Effector CD4-positive, alpha-beta T cell (primary cell): ENCODE data around the gene OSBPL1A.

Experiments
- DNase-seq: peaks from one replicate; pipeline ENCODE4 v3.0.0-alpha.2; 2020

Gene OSBPL1A

DNA sequence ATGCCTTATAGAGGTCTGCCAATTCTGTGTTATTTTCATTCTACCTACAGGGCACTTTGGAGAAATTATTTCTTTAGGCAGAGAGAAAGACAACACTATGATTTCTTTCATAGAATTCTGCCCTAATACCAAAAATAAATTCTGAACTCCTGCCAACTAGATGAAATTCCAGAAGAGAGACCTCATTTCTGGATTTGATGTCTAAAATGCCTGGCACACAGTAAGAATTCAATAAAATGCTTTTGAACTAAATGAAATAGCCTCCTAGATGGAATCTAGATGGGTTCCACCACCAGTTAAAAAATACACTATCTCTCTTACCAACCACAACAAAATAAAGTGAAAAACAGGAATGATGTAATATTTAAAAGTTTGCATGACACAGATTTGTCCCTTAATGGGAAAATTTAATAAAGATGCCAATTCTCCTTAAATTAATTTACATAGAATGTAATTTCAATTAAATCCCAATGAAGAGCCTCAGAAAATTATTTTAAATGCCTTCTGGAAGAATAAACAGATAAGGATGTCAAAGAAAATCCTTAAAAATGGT lies 75.0 kb downstream of the OSBPL1A start:
- DNase-seq: no peak

DNA sequence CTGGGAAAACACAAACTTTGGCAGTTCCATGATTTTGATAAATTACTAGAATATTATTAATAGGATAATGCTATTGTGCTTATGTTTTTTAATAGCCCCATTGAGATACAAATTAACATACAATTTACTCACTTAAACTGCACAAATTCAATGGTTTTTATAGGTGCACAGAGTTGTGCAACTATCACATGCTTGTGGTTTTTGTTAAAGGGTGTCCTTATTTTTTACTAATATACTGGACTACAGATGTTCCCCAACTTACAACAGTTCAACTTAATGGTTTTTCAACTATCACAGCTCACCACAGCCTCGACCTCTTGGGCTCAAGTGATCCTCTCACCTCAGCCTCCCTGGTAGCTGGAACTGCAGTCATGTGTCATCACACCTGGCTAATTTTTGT lies 76.6 kb downstream of the OSBPL1A start:
- DNase-seq: no peak

DNA sequence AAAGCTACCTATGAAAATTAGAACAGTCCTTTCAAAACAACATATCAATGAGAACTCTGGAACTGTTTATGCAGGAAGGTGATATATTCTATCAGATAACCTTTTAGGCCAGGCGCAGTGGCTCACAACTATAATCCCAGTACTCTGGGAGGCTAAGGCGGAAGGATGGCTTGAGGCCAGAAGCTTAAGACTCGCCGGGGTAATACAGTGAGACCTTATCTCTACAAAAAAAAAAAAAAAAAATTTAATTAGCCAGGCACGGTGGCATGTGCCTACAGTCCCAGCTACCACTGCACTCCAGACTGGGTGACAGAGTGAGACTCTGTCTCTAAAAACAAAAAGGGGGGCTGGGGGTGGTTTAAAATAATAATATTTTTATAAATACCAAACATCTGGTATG lies 77.9 kb downstream of the OSBPL1A start:
- no peak for DNase-seq

DNA sequence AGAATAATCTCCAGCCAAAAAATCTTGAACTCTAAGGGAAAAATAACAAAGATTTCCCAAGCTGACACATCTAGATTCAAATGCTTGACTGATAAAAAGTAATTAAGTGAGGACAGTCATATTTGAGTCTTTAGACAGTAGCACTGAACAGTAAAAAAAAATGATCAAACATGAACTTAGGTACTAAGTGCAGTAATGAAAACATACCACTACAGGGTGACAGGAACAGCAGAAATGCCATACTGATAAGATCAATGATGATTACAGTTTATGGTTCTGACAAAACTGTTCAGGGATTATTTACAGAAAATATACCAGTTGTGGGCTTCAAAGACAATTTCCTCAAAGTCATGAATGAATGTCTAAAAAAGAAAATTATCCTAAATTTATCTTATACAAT lies 80.3 kb downstream of the OSBPL1A start:
- DNase-seq: no peak

DNA sequence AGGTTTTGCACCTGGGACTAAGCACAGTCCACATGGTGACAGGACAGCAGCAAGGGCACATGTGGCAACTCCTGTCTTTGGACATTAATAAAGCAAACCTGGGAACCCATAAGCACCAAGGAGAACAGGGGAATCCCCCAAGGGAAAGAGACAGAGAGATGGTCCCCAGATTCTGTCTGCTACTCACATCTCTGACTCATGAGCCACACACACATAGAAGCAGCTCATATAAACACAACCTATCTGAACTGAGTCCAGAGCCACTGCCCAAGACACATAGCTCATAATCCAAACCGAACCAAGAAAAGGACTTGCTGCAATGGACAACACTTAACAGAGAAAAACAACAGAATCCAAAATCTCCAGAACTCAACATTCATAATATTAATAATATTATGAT lies 82.5 kb downstream of the OSBPL1A start:
- DNase-seq: no peak

DNA sequence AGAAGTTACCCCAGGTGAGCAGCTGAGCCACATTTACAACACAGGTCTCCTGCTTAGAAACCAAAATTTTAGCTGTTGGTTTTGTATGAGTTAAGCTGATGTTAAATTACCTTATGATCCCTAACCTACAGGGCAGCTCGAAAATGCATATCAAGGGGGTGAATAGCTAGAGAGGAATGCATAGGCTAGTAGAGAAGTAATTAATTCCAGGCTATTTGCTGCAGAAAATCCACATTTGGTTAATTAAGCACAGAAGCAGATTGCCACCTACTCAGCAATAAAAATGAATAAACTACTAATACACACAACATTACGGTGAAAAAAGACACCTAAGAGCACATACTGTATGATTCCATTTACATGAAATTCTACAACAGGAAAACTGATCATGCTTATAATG lies 91.4 kb downstream of the OSBPL1A start:
- no peak for DNase-seq

DNA sequence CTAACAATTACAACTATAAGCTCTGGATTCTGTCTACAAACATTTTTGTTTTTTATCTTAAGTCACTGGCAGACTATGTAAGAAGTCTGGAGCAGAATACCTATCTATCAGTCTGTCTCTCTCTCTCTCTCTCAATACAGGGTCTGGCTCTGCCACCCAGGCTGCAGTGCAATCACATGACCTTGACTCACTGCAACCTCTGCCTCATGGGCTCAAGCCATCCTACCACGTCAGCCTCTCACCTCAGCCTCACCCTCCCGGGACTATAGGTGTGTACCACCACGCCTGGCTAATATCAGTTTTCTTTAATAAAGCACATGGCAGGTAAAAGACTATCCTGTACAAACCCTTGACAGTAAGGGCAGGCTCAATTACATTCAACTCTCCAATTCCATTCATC lies 96.9 kb downstream of the OSBPL1A start:
- DNase-seq: no peak

DNA sequence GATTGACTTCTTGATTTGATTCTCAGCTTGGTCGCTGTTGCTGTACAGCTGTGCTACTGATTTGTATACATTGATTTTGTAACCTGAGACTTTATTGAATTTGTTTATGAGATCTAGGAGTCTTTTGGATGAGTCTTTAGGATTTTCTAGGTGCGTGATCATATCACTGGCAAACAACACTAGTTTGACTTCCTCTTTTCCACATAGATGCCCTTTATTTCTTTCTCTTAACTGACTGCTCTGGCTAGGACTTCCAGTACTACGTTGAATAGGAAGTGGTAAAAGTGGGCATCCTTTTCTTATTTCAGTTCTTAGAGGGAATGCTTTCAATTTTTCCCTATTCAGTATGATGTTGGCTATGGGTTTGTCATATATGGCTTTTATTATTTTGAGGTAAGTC lies 101.3 kb downstream of the OSBPL1A start:
- no peak for DNase-seq

DNA sequence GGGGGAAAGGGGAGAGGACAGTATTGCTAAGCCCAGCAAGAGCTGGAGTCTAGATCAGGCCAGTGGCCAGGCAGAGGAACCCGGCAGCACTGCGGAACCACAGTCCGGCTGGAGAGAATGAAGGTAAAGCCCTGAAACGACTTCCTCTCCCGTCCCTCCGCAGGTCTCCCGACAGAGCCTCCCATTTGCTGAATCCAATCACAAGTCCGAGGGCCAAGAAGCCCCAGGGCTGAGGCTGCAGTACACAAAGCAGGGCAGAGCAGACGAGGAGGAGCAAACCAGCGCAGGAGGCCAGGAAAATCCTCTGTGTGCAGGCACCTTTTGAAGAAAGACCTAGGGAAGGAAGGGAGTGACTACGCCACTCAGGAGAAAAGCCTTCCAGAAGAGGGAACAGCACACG lies 104.4 kb downstream of the OSBPL1A start:
- no peak for DNase-seq

DNA sequence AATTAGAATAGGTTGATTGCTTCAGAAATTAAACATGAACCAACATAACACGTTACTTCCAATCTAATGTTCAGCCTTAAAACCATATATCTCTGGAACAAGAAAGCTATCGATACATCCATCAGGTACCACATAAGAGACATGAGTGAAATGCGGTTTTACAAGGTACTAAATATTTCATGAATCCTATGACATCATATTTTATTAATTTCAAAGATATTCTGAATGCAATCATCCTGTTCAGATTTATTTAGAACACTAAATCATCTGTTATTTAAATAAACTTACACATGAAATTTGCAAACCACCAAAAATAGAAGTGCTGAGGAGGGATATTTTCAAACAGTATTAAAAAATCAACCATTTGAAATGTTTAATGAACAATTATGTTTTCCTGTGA lies 119.0 kb downstream of the OSBPL1A start:
- DNase-seq: no peak

DNA sequence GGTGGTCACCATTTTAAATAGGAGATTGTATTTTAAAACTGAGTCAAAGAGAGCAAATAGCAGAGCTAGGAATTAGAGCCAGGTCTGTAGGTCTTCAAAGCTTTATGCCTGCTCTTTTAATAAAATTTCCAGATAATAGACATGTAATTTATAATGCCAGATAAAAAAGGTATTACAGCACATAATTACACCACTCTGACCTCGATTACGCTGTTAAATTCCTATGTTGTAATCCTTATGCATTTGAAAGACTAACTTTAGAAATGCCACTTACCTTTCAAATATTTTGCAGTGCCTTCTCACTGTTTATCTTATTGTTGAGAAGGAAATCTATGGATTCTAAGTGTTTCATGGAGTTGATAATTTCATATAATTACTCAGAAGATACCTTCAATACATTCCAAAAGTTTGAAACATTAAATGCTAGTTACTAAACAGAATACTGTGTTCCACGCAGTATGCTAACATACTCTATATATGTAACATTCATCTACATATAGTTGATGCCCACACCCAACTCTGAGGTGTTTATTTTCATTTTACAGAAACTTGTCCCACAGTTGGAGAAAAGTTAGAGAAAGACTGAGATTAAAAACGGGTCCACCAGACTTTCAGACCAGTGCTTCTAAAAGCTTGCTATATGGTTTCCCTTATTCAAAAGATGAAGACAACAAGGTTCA lies 120.0 kb downstream of the OSBPL1A start:
- no peak for DNase-seq

DNA sequence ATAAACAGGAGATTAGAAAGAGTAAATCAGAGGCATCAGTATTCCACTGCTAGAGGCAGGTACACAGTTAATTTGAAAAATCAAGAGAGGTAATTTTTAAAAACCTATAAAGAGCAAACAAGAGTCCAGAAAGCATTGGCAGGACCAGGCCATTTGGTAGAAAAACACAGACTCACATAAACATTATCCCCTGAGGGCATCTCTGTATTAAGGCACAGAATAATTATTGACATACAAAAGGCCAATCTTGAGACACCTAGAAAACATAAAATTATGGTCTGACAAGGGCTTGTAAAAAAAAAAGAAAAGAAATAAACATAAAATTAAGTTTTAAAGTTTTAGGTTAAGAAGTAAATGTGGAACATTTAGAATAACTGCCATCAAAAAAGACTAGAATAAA lies 120.6 kb downstream of the OSBPL1A start:
- no peak for DNase-seq

DNA sequence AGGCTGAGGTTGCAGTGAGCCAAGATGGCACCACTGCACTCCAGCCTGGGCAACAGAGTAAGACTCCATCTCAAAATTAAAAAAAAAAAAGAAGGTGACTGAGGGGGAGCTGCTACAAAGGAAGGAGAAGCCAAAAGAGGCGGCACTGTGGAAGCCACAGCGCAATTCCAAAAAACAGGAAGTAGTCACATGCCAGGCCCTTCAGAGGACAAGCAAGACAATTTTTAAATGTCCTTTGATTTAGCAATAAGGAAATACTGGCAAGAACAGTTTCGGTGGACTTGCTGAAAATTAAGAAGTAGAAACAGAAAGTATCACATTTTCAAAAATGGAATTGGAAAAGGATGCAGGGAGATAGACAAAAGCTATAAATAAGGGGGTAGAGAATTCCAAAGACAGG lies 122.8 kb downstream of the OSBPL1A start:
- no peak for DNase-seq

DNA sequence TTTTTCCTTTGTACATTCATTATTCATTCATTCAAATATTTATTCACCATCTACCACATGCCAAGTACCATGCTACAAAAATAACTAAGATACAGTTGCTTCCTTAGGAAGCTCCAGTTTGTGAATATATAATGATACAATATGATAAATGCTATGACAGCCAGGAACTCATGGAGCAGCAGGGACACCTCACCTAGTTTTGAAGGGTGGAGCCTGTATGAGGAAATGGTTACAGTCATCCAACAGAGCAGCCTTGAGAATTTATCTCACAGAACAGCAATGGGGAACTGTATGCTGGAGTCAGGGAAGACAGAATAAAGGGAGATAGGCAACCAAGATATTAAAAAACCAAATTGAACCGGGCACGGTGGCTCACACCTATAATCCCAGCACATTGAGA lies 124.0 kb downstream of the OSBPL1A start:
- DNase-seq: no peak

DNA sequence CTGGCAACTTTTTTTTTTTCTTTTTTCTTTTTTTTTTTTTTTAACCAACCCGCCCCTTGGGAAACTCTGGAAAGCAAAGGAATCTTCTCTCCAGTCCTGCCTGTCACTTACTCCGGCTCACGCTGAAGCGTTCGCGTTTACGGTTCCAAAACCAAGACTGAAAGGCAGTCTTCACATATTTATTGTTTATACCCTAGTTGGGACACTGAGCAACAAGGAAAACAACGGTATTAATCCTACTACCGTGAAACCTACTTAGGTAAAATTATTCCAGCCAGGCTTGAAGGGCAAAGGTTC lies 125.4 kb downstream of the OSBPL1A start:
- no peak for DNase-seq

DNA sequence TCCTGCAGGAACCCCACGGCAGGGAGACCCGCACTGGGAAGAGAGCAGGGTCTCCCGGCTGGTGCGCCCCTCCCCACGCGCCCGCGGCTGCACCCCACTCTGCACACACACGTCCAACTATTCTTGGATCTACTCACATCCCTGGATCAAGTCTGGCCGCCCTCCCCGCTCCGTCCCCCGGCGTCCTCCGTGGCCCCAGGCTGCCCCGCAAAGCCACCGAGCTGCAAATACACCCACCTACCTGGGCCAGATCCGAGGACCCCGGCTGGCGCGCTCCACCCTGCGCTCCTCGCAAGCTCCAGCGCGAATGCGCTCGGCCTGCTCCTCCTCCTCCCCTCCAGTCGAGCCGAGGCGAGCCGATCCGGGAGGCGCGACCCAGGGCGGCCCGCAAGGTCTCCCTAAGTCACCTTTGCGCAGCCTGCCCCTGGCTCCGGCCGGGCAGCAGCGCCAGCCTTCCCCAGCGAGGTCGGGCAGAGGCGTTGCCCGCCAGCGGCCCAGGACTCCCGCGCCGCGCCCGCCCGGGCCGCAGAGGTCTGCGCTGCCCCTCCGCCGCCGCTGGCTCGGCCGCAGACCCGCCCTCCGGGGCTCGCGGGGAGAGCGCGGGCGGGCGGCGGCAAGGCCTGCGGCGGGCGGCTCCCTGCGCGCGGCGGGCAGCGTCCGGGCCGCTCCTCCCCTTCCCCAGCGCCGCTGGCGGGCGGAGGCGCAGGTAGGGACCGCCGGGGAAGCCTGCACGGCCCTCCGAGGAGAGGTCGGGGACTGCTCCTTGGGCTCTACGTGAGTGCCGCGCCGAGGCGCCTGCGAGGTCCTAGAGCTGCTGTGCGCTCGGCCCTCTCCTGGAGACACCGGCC lies 126.0 kb downstream of the OSBPL1A start:
- no peak for DNase-seq

DNA sequence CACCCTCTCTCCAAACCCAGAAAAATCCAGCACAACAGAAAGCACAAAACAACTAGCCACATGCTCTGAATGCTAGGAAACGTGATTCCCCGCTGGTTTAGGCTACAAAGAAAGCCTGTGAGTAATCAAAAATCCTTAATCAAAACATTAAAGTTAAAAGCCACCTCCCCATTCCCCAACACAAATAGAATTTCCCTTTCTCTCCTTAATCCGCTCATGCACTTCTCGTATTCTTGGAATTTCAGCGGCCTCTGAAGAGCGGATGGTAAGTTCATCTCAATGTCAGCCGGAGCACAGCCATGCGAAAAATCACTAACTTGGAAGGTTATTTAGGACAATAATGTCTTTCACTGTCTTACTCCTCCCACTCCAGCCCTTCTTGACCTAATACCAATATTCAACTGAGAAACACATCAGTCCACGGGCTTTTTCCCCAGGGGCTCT lies 126.7 kb downstream of the OSBPL1A start:
- no peak for DNase-seq

DNA sequence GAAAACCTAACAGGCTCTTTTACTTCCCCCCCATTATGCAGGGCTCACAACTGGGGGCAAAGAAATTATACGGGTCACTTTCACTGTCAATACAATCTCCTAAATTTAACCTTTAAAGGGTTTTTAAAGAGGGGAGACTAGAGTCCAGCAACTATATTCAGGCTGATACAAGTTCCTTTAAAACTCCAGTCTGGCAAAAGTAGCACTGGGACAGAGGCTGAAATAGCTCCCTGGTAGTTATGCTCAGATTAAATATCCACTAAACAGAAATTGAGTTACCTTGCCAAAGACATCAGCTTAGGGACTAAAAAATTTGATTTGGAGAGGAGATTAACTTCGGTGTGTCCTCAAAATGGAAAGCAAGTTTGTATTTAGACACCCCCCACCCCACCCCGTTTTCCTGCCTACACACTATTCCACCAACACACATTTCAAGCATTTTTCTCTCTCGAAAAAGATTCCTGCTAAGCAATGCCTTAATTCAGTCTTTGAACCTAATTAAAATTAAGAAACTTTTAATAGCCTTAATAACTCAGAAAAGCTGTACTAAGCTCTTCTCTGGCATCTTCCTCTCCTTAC lies 127.2 kb downstream of the OSBPL1A start:
- DNase-seq: no peak

DNA sequence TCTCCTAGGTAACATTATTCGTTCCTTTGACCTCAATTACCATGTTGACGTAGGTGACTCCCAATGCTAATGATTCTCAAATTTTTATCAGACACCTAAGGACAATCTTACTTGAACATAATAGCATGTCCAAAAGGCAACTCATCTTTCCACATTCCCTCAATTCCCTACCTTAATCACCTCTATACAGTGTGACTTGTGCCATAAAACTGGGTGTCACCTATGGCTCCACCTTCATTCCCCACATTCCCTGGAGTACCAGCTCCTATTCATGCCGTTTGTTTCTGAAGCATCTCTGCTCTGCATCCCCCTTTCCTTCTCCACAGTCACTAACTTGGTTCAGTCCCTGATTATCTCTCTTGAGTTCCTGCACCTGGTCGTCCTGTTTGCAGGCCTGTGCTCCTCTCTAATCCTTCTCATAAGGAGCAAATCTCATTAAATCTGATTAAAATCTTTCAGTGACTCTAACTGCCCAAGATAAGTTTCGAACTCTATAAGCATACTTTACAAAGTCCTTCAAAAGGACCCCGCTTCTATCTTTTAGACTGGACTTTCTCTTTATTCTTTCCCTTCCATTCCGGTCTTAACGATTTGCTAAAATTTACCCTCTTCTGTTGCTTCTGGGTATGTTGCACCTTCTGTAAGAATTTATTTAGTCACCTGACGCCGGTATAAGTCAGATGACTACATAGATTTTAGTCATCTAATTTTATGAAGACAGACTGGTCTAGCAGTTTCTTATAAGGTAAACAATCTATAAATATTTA lies 128.7 kb downstream of the OSBPL1A start:
- DNase-seq: no peak

DNA sequence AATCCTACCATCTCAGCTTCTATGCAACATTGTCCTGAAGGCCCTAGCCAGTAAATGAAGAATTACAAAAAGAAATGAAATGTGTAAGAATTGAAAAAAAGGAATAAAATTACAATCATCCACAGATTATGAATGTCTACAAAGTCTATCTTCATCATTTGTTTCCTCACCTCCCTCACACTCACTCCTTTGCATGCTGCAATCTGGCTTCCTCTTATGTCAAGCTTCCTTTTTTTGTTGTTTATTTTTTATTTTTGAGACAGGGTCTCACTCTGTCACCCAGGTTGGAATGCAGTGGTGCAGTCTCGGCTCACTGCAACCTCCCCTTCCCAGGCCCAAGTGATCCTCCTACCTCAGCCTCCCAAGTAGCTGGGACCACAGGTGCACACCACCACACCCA lies 129.7 kb downstream of the OSBPL1A start:
- DNase-seq: no peak

DNA sequence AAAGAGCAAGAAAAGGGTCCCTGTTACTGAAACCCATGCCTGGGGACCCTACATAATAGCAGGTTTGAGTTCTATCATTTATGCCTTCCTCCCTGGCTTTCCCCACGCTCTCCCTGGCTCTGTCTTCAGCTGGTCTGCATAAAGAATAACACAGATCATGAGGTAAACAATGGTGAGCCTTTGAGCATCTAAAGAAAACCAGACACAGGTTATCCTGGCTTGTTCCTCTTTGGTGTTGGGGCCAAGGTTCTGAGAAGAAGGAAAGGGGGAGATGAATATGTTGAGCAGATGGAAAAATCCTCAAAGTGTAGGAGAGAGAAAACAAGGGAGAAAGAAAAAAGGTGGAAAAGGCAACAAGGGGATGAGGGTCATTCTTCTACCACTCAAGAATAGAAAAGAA lies 131.5 kb downstream of the OSBPL1A start:
- no peak for DNase-seq

DNA sequence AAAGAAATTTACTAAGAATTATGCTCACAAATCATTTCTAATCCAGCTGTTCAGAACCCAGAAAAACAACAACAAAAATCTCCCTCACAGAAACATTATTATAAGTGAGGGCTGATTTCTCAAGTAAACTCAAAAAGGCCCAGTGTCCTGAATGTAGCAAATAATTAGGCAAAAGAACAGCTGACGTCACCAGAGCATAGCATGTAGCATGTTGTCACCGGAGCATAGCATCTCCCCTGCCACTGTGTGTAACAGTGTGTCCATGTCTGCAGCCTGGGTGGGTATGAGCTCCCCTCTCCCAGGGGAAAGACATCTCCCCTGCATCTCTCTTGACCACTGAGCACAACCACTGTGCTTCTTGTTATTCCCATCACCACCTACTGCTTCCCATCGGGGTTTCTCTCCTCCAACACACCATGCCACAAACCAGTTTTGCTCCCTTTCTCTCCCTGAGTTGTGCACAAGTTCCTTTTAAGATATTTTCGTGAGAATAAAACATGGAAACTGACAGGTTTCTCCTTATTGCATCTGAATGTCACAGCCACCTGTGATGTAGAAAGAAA lies 132.0 kb downstream of the OSBPL1A start:
- DNase-seq: no peak

DNA sequence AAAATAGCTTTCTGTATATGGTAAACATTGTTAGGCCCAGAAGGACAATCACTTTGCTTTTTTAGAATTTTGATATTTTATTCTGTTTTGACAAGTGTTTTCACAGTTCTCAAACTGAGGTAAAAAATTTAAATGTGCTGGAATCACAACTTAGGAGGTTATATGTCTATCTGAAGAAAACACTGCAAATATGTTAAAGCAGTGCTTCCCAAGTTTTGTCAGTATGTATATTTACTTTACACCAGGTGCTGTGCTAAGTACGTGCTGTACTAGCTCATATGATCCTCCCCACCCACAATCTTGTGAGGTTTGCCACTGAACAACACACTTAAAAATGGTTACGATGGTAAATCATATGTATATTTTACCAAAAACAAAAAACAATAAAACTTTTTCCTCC lies 134.6 kb downstream of the OSBPL1A start:
- no peak for DNase-seq
